T47D (cell line): Measurements from ENCODE around the gene SORL1.

Experiments used
- DNase-seq, 2 experiments: peaks; one replicate each; pipeline versions ENCODE4 v3.0.0 to v3.0.0-alpha.2; 2011 to 2012; ENCODE audit warnings: low read depth in 1 of 2, low spot score in 1 of 2
- JUND ChIP-seq: IDR thresholded peaks from 2 replicates; pipeline ENCODE4 v1.6.1; 2012; ENCODE audit warnings: low read depth
- in situ Hi-C: cut with HindIII; loops from 2 replicates; pipeline ENCODE4 v1.10.0; 2016; ENCODE audit warnings: low sequenced_read_pairs, low pct_unique_long_range_greater_than_20kb

SORL1 gene

GRCh38 chr11:121449123-121449522 is 3.0 kb upstream of the SORL1 start:
- TF ChIP-seq JUND, result no peak
- DNase-seq, result no peak
- in situ Hi-C loops, result no loop called here

GRCh38 chr11:121449626-121450025 is 2.5 kb upstream of the SORL1 start:
- DNase-seq, result no peak
- no peak for TF ChIP-seq JUND
- in situ Hi-C loops, result no loop called here

GRCh38 chr11:121450401-121450800 is 1.7 kb upstream of the SORL1 start:
- DNase-seq, result no peak
- in situ Hi-C loops, result no loop called here
- no peak for TF ChIP-seq JUND

- in situ Hi-C loops, result no loop called here
- DNase-seq, result peak in 1 of 2 experiments; percentile 44
- no peak for TF ChIP-seq JUND
These were observed 732 bp upstream of the SORL1 start for GRCh38 chr11:121451178-121451985.

- peak; percentile 56 to 65 for DNase-seq
- in situ Hi-C loops, result no loop called here
- TF ChIP-seq JUND, result no peak
These were observed 566 bp downstream of the SORL1 start, which contains the start of gene SORL1-AS1 for GRCh38 chr11:121452609-121453150. Gene SORL1-AS1 (minus strand): TSS chr11:121452967.

GRCh38 chr11:121453589-121454299 is 1.6 kb downstream of the SORL1 start:
- in situ Hi-C loops, result no loop called here
- no peak for TF ChIP-seq JUND
- no peak for DNase-seq

- in situ Hi-C loops, result no loop called here
These were observed 3.0 kb downstream of the SORL1 start for GRCh38 chr11:121455115-121455514.

GRCh38 chr11:121456151-121456550 is 4.0 kb downstream of the SORL1 start:
- no peak for TF ChIP-seq JUND
- in situ Hi-C loops, result no loop called here
- peak in 1 of 2 experiments; percentile 71 for DNase-seq

More at GRCh38 chr11:121455115-121455514, 3.0 kb downstream of the SORL1 start:
- no peak for TF ChIP-seq JUND
- DNase-seq, result no peak

GRCh38 chr11:121456816-121457431 is 4.8 kb downstream of the SORL1 start:
- in situ Hi-C loops, result no loop called here
- no peak for DNase-seq
- TF ChIP-seq JUND, result no peak

GRCh38 chr11:121458551-121458950 is 6.4 kb downstream of the SORL1 start:
- in situ Hi-C loops, result no loop called here
- no peak for TF ChIP-seq JUND
- no peak for DNase-seq

GRCh38 chr11:121459413-121460017 is 7.4 kb downstream of the SORL1 start:
- in situ Hi-C loops, result no loop called here
- DNase-seq, result no peak
- TF ChIP-seq JUND, result no peak

GRCh38 chr11:121460941-121461514 is 8.9 kb downstream of the SORL1 start:
- no peak for TF ChIP-seq JUND
- peak in 1 of 2 experiments; percentile 79 for DNase-seq
- in situ Hi-C loops, result no loop called here
